Heart left ventricle (tissue), 16 donors: ENCODE data around the gene CALHM3. TPM values are rescaled to one million over a fixed set of nuclear protein-coding genes. Genes with fewer than 3 reads are reported as not detected.
A peak's percentile ranks its signal among the peaks of the same experiment; 100 is the strongest.

Experiments used
- ATAC-seq, 4 donors: fragments of 200-7000 bp; cut with Tn5 transposase; one replicate each; pipeline ENCODE4 v1.9.1; 2020 to 2022; ENCODE audit warnings: moderate library complexity in 4 of 4, mild to moderate bottlenecking in 3 of 4, moderate number of reproducible peaks in 1 of 4
- DNase-seq, 5 donors: peaks; one replicate each; pipeline ENCODE4 v3.0.0-alpha.2; 2020
- H3K27ac ChIP-seq, 12 donors: fragments of 200-600 bp; sonication (generic) in 4 of 12; one replicate each; pipeline versions ENCODE4 v1.5.0 to v1.8.0; 2016 to 2022; ENCODE audit warnings: mild to moderate bottlenecking in 2 of 12
- H3K27me3 ChIP-seq, 9 donors: fragments of 200-600 bp; sonication (generic) in 2 of 9; one replicate each; pipeline versions ENCODE4 v1.5.1 to v1.8.0; 2016 to 2022; ENCODE audit warnings: mild to moderate bottlenecking in 3 of 9
- H3K36me3 ChIP-seq, 9 donors: fragments of 200-600 bp; sonication (generic) in 2 of 9; one replicate each; pipeline versions ENCODE4 v1.5.0 to v1.8.0; 2018 to 2022; ENCODE audit warnings: mild to moderate bottlenecking in 2 of 9
- H3K4me1 ChIP-seq, 12 donors: fragments of 200-600 bp; sonication (generic) in 4 of 12; one replicate each; pipeline versions ENCODE4 v1.5.0 to v1.8.0; 2016 to 2022; ENCODE audit warnings: mild to moderate bottlenecking in 3 of 12
- H3K4me3 ChIP-seq, 12 donors: fragments of 200-600 bp; sonication (generic) in 4 of 12; one replicate each; pipeline versions ENCODE4 v1.5.0 to v1.8.0; 2017 to 2022; ENCODE audit warnings: mild to moderate bottlenecking in 9 of 12, moderate library complexity in 4 of 12
- H3K9me3 ChIP-seq, 12 donors: fragments of 200-600 bp; sonication (generic) in 4 of 12; one replicate each; pipeline versions ENCODE4 v1.5.0 to v1.8.0; 2016 to 2022; ENCODE audit warnings: mild to moderate bottlenecking in 1 of 12
- POLR2A ChIP-seq, 2 donors: fragments of 450-650 bp; IDR thresholded peaks; one replicate each; pipeline ENCODE4 v1.6.1; 2017; ENCODE audit warnings: antibody characterized with exemption in 2 of 2, mild to moderate bottlenecking in 2 of 2, moderate library complexity in 2 of 2
- WGBS, 4 donors: extraction: QIAGEN DNeasy Blood & Tissue Kit in 2 of 4; methylation state at CpG; one replicate each; pipeline versions ENCODE4 v1.1.5 to v1.1.7; 2013 to 2018; 5-methylcytosine and 5-hydroxymethylcytosine counted together
- intact Hi-C, 10 donors: fragments of 100-400 bp; cut with DNase I; formaldehyde crosslinking; loops; one replicate each; pipeline versions ENCODE4 v1.11.1 to v1.14.2; 2022
- polyA plus RNA-seq, 2 donors: library from polyadenylated mRNA; stranded (reverse); fragments of 200-250 nt; gene quantifications; one replicate each; pipeline ENCODE4 v1.2.3, GENCODE V29; 2013
- total RNA-seq, 9 donors: library from RNA; depleted of rRNA in 2 of 9; stranded (reverse); fragments of >200 nt in 2 of 9; fragmentation: NEBNext Ultra II Directional in 3 of 9; extraction: Animal tissue kit (Norgen Biotek cat#: 25700) in 3 of 9; gene quantifications; one replicate each; pipeline versions ENCODE4 v1.1.0 to v1.2.4, GENCODE V29; 2016 to 2023
- TF ChIP-seq, protein P1 (sequence below), 12 donors: fragments of 200-600 bp; sonication (generic) in 4 of 12; IDR thresholded peaks; one replicate each; pipeline versions ENCODE4 v1.5.0 to v1.8.0; 2018 to 2022; ENCODE audit warnings: antibody characterized with exemption in 12 of 12, mild to moderate bottlenecking in 5 of 12
- donor health status: ischemic (EF 13 %, LVEDD 7.1; RV severe dilation, severe dysfunction).
- donor health status: healthy with polysubstance abuse.
- donor health status: DM: no; HTN: yes; CAD: no.
- donor health status: DM: no; HTN: no; CAD: no.
- donor health status: ischemic (EF 25% LVEDD 6.9; RV normal size, moderate dysfunction).
- donor health status: ischemic (EF 25% LVEDD 5.7; RV mildly dilated, moderate dysfunction).
- donor health status: healthy.
- donor health status: DM: yes; HTN: yes; CAD: no.
- donor health status: ischemic (EF 35%, LVEDD 5.7; RV mildly dilated, moderate dysfunction).
- donor health status: nonischemic (EF 11% LVEDD 7.7; RV severe dilation, severe dysfunction).
- donor health status: DM: yes; HTN: yes; CAD: no.
- donor health status: PGD.
- donor health status: ischemic (EF 29% LVEDD 5.4; RV normal size, mild dysfunction).
- donor health status: nonischemic (EF 23%, LVEDD 6.1; RV moderate dilation, normal function).

The CALHM3 gene
- total and polyA plus RNA-seq, 11 donors = not detected

DNA sequence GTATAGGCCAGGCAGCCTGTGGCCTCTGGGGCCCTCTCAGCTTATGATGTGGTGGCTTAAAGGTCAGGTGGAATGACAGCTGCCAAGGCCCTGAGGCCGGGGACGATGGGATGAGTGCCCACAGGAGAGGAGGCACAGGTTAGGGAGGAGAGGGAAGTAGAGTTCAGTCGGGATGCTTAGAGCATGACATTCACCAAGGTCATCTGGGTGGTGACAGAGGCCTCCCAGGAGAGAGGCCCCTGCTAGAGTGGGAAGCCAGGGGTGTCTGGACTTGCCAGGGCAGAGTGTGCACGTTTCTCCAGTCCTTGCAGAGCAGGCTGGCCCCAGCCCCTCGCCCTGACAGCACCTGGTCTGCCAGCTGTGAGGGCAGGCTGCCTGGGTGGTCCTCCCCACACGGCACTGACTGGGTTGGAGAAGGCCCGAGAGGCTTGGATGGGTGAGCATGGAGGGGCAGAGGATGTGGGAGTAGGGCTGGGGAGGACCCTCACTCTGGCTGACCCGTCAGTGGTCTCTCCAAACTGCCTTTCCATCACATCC lies 21.8 kb downstream of the CALHM3 start:
- 65 to 79% (median 75%) methylated on average over 8 of the region's 8 CpGs for WGBS, 4 donors

DNA sequence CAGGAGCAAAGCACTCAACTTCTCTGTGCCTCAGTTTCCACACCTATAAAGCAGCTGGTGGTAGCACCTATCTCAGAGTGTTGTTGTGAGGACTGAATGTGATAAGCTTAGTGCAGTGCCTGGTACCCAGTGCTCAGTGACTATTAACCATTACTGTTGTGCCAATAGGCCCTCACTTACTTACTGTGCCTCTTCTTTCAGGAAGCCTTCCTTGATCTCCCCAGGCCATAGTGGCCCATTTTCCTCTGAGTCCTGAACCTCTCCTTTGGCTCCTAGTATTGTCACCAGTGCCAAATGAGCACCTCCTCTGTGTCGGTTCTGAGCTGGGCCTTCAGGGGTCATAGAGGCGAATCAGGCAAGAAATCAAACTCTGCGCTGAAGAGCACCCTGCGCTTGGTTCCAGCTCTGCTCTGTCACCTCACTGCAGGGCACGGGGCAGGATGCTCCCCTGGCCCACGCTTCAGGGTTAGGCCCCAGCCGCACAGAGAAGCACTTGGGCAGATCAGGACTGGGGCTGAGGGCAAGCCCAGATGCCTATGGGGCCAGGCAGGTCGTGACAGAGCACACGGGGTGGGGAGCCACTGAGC lies 22.9 kb downstream of the CALHM3 start:
- intact Hi-C loops = no loop called here
- Histone ChIP-seq H3K9me3 (no peaks in the 10 kb centered on the region), H3K4me1 (peaks cover 0 to 11% (median 4%) of the 10 kb centered on the region in 12 donors), H3K4me3 (no peak overlapping the region), H3K27me3 (no peaks in the 10 kb centered on the region), H3K27ac (no peak overlapping the region), H3K36me3 (no peaks in the 10 kb centered on the region)
- no peak for TF ChIP-seq POLR2A (IDR thresholded peaks at IDR 0.05)
- TF ChIP-seq, protein P1, sequence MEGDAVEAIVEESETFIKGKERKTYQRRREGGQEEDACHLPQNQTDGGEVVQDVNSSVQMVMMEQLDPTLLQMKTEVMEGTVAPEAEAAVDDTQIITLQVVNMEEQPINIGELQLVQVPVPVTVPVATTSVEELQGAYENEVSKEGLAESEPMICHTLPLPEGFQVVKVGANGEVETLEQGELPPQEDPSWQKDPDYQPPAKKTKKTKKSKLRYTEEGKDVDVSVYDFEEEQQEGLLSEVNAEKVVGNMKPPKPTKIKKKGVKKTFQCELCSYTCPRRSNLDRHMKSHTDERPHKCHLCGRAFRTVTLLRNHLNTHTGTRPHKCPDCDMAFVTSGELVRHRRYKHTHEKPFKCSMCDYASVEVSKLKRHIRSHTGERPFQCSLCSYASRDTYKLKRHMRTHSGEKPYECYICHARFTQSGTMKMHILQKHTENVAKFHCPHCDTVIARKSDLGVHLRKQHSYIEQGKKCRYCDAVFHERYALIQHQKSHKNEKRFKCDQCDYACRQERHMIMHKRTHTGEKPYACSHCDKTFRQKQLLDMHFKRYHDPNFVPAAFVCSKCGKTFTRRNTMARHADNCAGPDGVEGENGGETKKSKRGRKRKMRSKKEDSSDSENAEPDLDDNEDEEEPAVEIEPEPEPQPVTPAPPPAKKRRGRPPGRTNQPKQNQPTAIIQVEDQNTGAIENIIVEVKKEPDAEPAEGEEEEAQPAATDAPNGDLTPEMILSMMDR (IDR thresholded peaks at IDR 0.05) = no peak
- WGBS, 4 donors = 91 to 95% (median 92%) methylated on average over 7 to 9 of the region's 9 CpGs
- DNase-seq (peak in 1 of 5 donors; percentile 10), ATAC-seq (no peak)

More for the DNA sequence above, 21.8 kb downstream of the CALHM3 start:
- H3K9me3 ChIP-seq = no peaks in the 10 kb centered on the region
- no peak overlapping the region for H3K27ac ChIP-seq
- no peak overlapping the region for H3K4me3 ChIP-seq
- DNase-seq = no peak
- H3K27me3 ChIP-seq = no peaks in the 10 kb centered on the region
- intact Hi-C loops = no loop called here
- no peak for ATAC-seq
- H3K4me1 ChIP-seq = peaks cover 0 to 8% (median 4%) of the 10 kb centered on the region in 12 donors
- H3K36me3 ChIP-seq = no peaks in the 10 kb centered on the region
- TF ChIP-seq, protein P1 (IDR thresholded peaks at IDR 0.05) = no peak
- no peak for TF ChIP-seq POLR2A (IDR thresholded peaks at IDR 0.05)

DNA sequence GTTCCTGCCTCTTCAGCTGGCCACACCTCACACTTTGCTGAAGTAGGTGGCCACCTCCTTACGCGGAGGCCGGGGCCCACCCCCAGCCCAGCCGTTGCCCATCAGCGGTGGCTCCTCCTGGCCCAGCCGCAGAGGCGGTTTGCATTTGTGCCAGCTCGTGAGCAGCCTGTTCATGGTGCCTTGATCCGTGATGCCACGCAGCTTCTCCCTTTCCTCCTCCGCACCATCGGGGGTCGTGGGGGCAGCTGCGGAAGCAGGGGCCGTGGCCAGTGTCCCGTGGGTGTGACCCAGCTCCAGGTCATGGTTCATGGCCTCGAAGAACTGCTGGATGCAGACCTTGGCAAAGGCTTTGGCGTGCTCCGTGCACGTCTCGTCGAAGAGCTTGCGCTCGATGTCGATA lies 23.8 kb downstream of the CALHM3 start:
- no peak overlapping the region for H3K4me3 ChIP-seq
- no peaks in the 10 kb centered on the region for H3K27me3 ChIP-seq
- ATAC-seq (no peak), DNase-seq (peak in 1 of 5 donors; percentile 56)
- H3K4me1 ChIP-seq = peaks cover 0 to 20% (median 8%) of the 10 kb centered on the region in 12 donors
- no peak overlapping the region for H3K27ac ChIP-seq
- no peak for TF ChIP-seq POLR2A (IDR thresholded peaks at IDR 0.05)
- TF ChIP-seq, protein P1 (IDR thresholded peaks at IDR 0.05) = no peak
- WGBS, 4 donors = 88 to 91% (median 89%) methylated on average over 19 to 25 of the region's 25 CpGs
- intact Hi-C loops = no loop called here
- H3K9me3 ChIP-seq = no peaks in the 10 kb centered on the region
- peaks cover 0 to 4% (median 0%) of the 10 kb centered on the region in 9 donors for H3K36me3 ChIP-seq

DNA sequence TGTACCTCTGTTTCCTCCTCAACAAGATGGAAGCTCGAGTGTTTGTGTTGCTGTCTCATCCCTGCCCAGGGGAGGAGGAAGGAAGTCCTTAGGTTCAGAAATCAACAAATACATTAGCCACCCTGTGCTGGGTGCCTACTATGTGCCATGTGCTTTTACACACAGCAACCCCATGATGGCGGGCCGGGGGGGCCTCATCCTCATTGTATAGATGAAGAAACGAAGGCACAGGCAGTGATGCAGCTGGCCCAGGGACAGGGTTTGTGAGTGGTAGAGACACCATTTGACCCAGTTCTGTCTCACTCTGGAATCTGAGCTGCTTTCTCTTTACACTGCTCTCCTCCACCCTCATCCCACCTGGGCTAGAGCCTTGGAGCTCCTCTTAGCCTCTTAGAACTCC lies 25.0 kb downstream of the CALHM3 start:
- H3K4me3 ChIP-seq = no peak overlapping the region
- TF ChIP-seq POLR2A (IDR thresholded peaks at IDR 0.05) = no peak
- TF ChIP-seq, protein P1 (IDR thresholded peaks at IDR 0.05) = no peak
- H3K4me1 ChIP-seq = peaks cover 4 to 33% (median 19%) of the 10 kb centered on the region in 12 donors
- intact Hi-C loops = no loop called here
- H3K36me3 ChIP-seq = peaks cover 0 to 15% (median 12%) of the 10 kb centered on the region in 9 donors
- DNase-seq (no peak), ATAC-seq (no peak)
- H3K9me3 ChIP-seq = no peaks in the 10 kb centered on the region
- 84 to 94% (median 90%) methylated on average over 4 of the region's 4 CpGs for WGBS, 4 donors
- no peaks in the 10 kb centered on the region for H3K27me3 ChIP-seq
- no peak overlapping the region for H3K27ac ChIP-seq
